Pancreas (tissue), 10 donors: ENCODE data around the gene EEF1G. TPM values are rescaled to one million over a fixed set of nuclear protein-coding genes. Genes with fewer than 3 reads are reported as not detected.

ENCODE experiments used
- ATAC-seq, 4 donors: fragments of 200-7000 bp; cut with Tn5 transposase; one replicate each; pipeline versions ENCODE4 v1.8.0 to v1.9.1; 2020; ENCODE audit warnings: mild to moderate bottlenecking in 4 of 4, moderate library complexity in 4 of 4
- DNase-seq, 6 donors: peaks; one replicate each; pipeline ENCODE4 v3.0.0-alpha.2; 2020
- FAIRE-seq: peaks from 2 replicates; lab custom pipeline; 2012; peaks lifted over from hg19 to GRCh38; lab: Jason Lieb, UNC
- H3K27ac ChIP-seq, 4 donors: fragments of 200-600 bp; sonication (generic); 1 replicate in 3 of 4; 2 replicates in 1 of 4; pipeline versions ENCODE4 v1.5.0 to v1.8.0; 2020
- H3K27me3 ChIP-seq, 4 donors: fragments of 200-600 bp; one replicate each; pipeline ENCODE4 v1.8.0; 2021
- H3K36me3 ChIP-seq, 3 donors: fragments of 200-600 bp; sonication (generic) in 1 of 3; one replicate each; pipeline versions ENCODE4 v1.5.0 to v1.8.0; 2020 to 2021
- H3K4me1 ChIP-seq, 3 donors: fragments of 200-600 bp; one replicate each; pipeline ENCODE4 v1.8.0; 2021
- H3K4me3 ChIP-seq, 4 donors: fragments of 200-600 bp; sonication (generic) in 2 of 4; one replicate each; pipeline versions ENCODE4 v1.5.0 to v1.8.0; 2020 to 2021
- H3K9me3 ChIP-seq, 4 donors: fragments of 200-600 bp; one replicate each; pipeline ENCODE4 v1.8.0; 2021
- WGBS, 2 donors: extraction: QIAGEN DNeasy Blood & Tissue Kit; methylation state at CpG; one replicate each; pipeline ENCODE4 v1.1.7; 2013; 5-methylcytosine and 5-hydroxymethylcytosine counted together
- intact Hi-C, 3 donors: fragments of 100-400 bp; cut with DNase I; formaldehyde crosslinking; loops; one replicate each; pipeline versions ENCODE4 v1.11.1 to v1.14.2; 2022
- polyA plus RNA-seq, 2 donors: library from polyadenylated mRNA; stranded (reverse); fragments of 200-250 nt; gene quantifications; one replicate each; pipeline ENCODE4 v1.2.3, GENCODE V29; 2013
- total RNA-seq, 6 donors: library from RNA; stranded (reverse); fragmentation: NEBNext Ultra II Directional in 4 of 6; extraction: Animal tissue kit (Norgen Biotek cat#: 25700) in 4 of 6; gene quantifications; one replicate each; pipeline versions ENCODE4 v1.2.1 to v1.2.4, GENCODE V29; 2021 to 2023
- TF ChIP-seq, protein P1 (sequence below), 4 donors: fragments of 200-600 bp; sonication (generic) in 3 of 4; IDR thresholded peaks; one replicate each; pipeline versions ENCODE4 v1.5.0 to v1.8.0; 2021; ENCODE audit warnings: antibody characterized with exemption in 4 of 4
- donor health status: healthy with polysubstance abuse.
- donor health status: DM: no; HTN: no; CAD: no; lungs with moderate emphysema.
- donor health status: DM: no; HTN: no; CAD: no.
- donor health status: control.
- donor health status: control.
- donor health status: Bipolar disorder and iron deficiency.
- donor health status: DM: yes; HTN: yes; CAD: no.
- donor health status: DM: no; HTN: no; CAD: no.
- donor health status: DM: no; HTN: no; CAD: no.
- donor health status: DM: yes; HTN: yes; CAD: no.

Gene EEF1G
- total and polyA plus RNA-seq, 8 donors: 630 to 1,171 (median 915) TPM

DNA sequence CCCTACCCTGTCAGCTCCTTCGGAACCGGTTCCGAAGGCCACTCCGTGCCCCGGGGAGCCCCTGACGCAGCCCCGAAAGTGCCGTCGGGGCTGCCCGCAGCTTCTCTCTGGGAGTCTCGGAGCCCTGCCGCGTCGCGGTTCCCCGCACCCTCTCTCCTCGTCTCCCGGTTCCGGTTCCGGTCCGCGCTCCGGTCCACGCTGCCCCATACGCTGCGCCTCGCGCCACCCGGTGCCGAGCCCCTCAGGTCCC, 27.4 kb upstream of the EEF1G start:
- peak overlapping the region; percentile 84 to 96 (median 90) for H3K4me3 ChIP-seq
- FAIRE-seq (no peak), DNase-seq (peak in 2 of 6 donors; percentile 52 to 77), ATAC-seq (peak; percentile 10 to 37 (median 28))
- H3K27me3 ChIP-seq: no peaks in the 10 kb centered on the region
- H3K27ac ChIP-seq: peak overlapping the region; percentile 74 to 94 (median 88)
- H3K4me1 ChIP-seq: peaks cover 0 to 14% (median 11%) of the 10 kb centered on the region in 3 donors
- H3K9me3 ChIP-seq: no peaks in the 10 kb centered on the region
- intact Hi-C loops: no loop called here
- 0 to 1% methylated on average over 30 of the region's 30 CpGs for WGBS, 2 donors
- TF ChIP-seq, protein P1, sequence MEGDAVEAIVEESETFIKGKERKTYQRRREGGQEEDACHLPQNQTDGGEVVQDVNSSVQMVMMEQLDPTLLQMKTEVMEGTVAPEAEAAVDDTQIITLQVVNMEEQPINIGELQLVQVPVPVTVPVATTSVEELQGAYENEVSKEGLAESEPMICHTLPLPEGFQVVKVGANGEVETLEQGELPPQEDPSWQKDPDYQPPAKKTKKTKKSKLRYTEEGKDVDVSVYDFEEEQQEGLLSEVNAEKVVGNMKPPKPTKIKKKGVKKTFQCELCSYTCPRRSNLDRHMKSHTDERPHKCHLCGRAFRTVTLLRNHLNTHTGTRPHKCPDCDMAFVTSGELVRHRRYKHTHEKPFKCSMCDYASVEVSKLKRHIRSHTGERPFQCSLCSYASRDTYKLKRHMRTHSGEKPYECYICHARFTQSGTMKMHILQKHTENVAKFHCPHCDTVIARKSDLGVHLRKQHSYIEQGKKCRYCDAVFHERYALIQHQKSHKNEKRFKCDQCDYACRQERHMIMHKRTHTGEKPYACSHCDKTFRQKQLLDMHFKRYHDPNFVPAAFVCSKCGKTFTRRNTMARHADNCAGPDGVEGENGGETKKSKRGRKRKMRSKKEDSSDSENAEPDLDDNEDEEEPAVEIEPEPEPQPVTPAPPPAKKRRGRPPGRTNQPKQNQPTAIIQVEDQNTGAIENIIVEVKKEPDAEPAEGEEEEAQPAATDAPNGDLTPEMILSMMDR (IDR thresholded peaks at IDR 0.05): no peak
- H3K36me3 ChIP-seq: peaks cover 0 to 25% (median 18%) of the 10 kb centered on the region in 3 donors

DNA sequence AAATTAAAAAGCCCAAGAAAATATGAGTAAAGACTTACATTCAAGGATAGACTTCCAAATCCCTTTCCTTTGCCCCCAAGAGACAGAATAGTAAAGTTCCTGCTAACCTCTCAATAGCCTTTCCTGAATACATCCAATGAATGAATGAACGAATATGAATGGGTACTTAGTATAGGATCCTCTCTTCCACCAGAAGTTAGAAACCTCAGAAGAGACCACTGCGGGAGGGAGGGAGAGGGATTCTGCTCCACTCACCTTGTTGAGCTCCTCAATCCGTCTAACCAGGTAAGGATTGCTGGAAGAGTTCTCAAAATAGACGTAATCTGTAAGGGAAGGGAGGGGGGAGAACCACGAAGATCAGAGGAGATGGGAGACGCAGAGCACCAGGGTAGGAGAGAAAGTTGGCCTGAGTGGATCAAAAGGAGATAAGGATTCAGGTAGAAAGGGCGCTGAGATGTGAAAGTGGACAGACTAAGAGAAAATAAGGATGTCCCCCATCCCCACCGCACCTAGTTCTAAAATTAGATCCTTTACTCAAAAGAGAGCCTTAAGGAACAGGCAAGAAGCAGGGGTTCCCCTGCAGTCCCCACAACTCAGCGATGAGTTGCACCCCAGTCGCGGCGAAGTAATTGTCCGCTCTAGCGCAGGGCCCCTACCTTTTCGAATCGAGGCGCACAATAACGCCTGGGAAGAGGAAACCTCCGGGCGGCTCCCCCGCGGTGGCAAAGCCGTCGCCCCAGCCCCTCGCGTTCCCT, 26.9 kb upstream of the EEF1G start:
- intact Hi-C loops: no loop called here
- peak overlapping the region; percentile 84 to 96 (median 90) for H3K4me3 ChIP-seq
- 3 to 4% methylated on average over 24 to 26 of the region's 26 CpGs for WGBS, 2 donors
- DNase-seq (no peak), ATAC-seq (no peak), FAIRE-seq (no peak)
- TF ChIP-seq, protein P1 (IDR thresholded peaks at IDR 0.05): no peak
- no peaks in the 10 kb centered on the region for H3K9me3 ChIP-seq
- peaks cover 0 to 14% (median 11%) of the 10 kb centered on the region in 3 donors for H3K4me1 ChIP-seq
- H3K36me3 ChIP-seq: peaks cover 0 to 28% (median 23%) of the 10 kb centered on the region in 3 donors
- no peaks in the 10 kb centered on the region for H3K27me3 ChIP-seq
- H3K27ac ChIP-seq: peak overlapping the region; percentile 74 to 94 (median 88)

DNA sequence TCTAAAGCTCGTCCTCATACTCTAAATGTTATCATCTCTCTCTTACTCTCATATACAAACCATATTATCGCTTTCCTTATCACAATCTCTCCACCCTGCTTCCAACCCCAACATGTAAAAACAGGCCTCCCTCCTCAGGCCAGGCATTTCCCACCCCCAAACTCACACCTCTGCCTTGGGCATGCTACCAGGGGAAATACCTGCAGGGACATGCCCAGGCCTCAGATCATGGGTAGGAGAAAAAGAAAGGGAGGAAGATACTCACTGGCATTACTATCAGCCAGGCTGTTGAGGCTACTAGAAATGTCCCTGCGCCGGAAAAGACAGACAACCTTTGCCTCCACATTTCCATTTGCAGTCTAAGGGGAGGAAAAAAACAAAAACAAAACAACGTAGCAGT, 26.2 kb upstream of the EEF1G start:
- Histone ChIP-seq H3K27ac (peak overlapping the region in 1 of 4 donors; percentile 1), H3K9me3 (no peaks in the 10 kb centered on the region), H3K4me3 (peak overlapping the region in 2 of 4 donors; percentile 84 to 96), H3K27me3 (no peaks in the 10 kb centered on the region), H3K36me3 (peaks cover 0 to 30% (median 29%) of the 10 kb centered on the region in 3 donors), H3K4me1 (peaks cover 0 to 14% (median 11%) of the 10 kb centered on the region in 3 donors)
- DNase-seq: no peak
- WGBS, 2 donors: 63 to 67% methylated on average over 5 of the region's 5 CpGs
- intact Hi-C loops: no loop called here
- TF ChIP-seq, protein P1 (IDR thresholded peaks at IDR 0.05): no peak
- FAIRE-seq: no peak
- ATAC-seq: no peak

DNA sequence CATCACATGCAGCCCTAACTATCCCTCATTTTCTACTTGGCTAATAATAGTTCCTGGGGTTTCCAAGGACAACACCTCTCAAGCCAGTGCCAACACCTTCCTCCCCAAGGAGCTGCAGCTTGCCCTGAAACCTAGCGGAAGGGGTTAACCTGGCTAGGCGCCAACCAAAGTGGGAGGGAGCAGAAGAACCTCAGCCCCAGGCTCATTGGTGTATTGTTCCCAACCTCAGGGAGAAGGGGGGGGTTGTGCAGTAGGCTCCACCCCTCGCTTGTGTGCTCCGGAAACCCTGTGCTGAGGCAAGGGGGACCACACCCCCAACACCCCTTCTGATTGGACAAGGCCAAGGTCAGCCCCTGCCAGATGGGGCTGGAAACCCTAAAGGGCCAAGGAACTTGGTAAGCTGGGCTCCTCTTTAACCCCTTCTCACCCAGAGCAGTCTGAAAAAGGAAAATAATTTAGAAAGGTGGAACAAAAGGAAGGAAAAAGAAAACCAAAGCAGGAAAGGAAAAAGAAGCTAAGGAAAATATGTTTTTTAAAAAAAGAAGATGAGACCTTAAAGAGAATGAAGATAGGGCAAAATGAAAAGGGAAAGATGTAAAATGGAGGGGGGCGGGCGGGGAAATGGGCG, 25.5 kb upstream of the EEF1G start:
- peak in 3 of 4 donors; percentile 29 to 34 (median 33) for ATAC-seq
- no peak for FAIRE-seq
- peak overlapping the region in 1 of 4 donors; percentile 1 for H3K27ac ChIP-seq
- peaks cover 0 to 37% (median 32%) of the 10 kb centered on the region in 3 donors for H3K36me3 ChIP-seq
- no peaks in the 10 kb centered on the region for H3K27me3 ChIP-seq
- peak; percentile 72 to 87 (median 82) for DNase-seq
- 53 to 56% methylated on average over 7 of the region's 7 CpGs for WGBS, 2 donors
- H3K9me3 ChIP-seq: no peaks in the 10 kb centered on the region
- peaks cover 0 to 14% (median 11%) of the 10 kb centered on the region in 3 donors for H3K4me1 ChIP-seq
- peak overlapping the region in 1 of 4 donors; percentile 96 for H3K4me3 ChIP-seq
- intact Hi-C loops: no loop called here
- TF ChIP-seq, protein P1 (IDR thresholded peaks at IDR 0.05): no peak
